Umbilical cord (tissue), 2 donors: ENCODE results near the gene ZNF182. TPM values are rescaled to one million over a fixed set of nuclear protein-coding genes. Genes with fewer than 3 reads are reported as not detected.
"Not testable (repeated sequence)": the region's sequence is repeated elsewhere in the genome, so short reads cannot be mapped to it uniquely, and the experiment has no call there.

Experiments used
- DNase-seq: peaks from one replicate; pipeline ENCODE4 v3.0.0-alpha.2; 2015; ENCODE audit warnings: low spot score
- total RNA-seq: library from RNA; depleted of rRNA; stranded (reverse); fragments of >200 nt; gene quantifications from one replicate; pipeline ENCODE4 v1.2.3, GENCODE V29; 2014; ENCODE audit warnings: low replicate concordance; ENCODE audit not compliant: insufficient read depth

ZNF182 gene
- total RNA-seq, 1 donor from 2014 or later, result 5.1 TPM

DNA sequence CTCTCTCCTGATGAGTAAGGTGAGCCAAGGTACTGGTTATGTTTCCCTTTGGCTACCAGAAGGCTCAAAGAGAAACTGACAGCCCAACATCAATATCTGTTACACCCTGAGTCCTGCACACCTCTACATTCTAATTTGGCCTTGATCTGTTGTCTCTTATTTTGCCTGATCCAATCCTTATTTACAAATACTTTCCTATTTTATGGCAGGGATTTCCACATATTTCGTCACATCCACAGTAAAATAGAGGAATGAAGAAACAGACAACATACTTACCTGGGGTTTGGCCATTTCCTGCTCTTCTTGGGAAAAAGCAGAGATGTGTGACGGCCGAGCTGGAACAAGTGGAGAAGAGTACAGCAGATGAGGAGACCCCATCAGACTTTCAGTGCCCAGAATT lies 1.5 kb downstream of the ZNF182 start:
- DNase-seq, result no peak

DNA sequence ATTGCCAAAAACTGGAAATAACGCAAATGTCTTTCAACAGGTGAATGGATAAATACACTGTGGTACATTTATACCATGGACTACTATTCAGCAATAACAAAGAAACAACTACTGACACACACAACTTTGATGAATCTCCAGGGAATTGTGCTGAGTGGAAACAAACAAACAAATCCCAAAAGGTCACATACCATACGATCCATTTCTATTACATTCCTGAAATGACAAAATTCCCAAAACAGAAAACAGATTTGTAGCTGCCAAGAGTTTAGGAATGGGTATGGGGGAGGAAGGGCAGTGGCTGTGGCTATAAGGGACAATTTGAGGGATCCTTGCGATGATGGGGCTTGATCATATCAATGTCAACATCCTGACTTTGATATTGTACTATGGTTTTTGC lies 2.5 kb downstream of the ZNF182 start:
- no peak for DNase-seq

DNA sequence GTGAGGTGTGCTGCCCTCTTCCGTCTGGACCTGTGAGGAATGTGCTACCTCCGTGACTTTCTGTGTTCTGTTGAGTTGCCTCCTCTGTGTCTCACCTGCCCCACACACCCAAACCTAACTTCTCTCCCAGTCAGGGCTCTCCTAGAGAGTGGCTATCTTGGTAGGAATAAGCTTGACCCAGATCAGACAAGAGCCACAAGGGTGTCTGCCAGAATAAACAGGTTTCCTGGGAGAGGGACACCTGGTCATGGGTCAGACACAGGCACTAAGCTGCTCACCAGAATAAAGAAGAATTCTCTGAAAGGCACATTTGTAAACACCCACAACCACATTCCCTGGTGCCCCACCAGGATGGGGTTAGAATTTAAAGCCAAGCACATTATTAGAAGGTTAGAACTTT lies 11.1 kb downstream of the ZNF182 start:
- no peak for DNase-seq

DNA sequence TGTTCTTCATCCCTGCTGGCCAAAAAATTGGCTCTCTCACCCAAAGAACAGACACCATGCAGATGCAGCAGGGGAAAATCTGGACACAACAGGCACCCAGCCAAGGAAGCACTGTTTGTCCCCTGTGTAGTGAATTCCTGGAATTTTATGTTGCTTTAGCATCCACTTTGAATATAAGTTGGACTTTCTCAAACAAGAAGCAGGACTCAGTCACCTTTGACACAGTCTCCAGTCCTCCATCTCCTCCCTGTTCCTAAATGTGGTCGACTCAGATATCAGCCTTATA lies 11.8 kb downstream of the ZNF182 start:
- no peak for DNase-seq

DNA sequence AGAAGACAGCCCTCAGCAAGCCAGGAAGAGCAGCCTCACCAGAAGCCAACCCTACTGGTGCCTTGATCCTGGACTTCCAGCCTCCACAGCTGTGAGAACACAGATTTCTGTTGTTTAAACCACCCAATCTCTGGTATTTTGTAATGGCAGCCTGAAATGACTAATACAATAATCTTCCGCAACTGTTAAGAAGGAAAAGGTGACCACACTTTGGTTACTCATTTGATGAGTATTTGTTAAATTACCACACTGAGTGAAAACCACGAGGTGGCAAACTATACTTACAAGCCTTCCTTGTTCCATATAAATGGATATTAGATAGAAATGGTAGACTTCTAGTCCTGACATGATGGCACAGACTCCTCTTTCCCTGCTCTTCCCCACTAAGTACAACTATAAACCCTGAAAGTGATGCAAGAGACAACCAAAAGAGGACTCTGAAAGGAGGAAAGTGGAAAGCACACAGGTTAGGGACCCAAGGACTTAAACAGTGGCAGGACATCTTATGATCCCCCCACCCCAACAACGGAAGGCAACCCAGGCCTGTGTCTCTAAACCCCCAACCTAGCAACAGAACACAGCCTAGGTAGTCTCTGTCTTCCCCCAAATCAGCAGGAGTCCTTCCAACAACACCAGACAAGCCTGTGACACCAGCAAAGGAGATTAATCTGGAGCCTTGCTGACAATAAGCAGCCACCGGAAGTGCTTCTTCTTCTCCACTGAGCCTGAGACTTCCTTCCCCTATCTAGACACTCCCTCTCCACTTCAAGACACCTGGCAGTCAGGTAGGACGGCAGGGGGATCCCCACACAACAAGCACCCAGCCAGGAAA lies 12.3 kb downstream of the ZNF182 start:
- no peak for DNase-seq

DNA sequence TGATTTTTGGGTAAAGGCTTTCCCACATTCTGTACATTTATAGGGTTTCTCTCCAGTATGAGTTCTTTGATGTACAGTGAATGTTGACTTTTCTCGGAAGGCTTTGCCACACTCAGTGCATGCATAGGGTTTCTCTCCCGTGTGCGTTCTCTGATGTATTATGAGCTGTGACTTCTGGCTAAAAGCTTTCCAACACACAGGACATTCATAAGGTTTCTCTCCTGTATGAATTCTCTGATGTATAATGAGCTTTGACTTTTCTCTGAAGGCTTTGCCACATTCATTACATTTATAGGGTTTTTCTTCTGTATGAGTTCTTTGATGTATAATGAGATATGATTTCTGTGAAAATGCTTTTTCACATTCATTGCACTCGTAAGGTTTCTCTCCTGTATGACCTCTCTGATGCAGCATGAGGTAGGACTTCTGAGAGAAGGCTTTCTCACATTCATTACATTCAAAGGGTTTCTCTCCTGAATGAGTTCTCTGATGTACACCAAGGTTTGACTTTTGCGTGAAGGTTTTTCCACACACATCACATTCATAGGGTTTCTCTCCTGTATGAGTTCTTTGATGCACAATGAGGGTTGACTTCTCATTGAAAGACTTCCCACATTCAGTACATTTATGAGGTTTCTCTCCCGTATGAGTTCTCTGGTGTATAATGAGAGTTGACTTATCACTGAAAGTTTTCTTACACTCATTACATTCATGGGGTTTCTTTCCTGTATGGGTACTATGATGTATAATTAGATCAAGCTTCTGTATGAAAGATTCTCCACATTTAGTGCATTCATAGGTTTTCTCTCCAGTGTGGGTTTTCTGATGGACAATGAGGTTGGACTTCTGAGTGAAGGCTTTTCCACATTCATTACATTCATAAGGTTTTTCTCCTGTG lies 27.3 kb downstream of the ZNF182 start:
- no peak for DNase-seq

DNA sequence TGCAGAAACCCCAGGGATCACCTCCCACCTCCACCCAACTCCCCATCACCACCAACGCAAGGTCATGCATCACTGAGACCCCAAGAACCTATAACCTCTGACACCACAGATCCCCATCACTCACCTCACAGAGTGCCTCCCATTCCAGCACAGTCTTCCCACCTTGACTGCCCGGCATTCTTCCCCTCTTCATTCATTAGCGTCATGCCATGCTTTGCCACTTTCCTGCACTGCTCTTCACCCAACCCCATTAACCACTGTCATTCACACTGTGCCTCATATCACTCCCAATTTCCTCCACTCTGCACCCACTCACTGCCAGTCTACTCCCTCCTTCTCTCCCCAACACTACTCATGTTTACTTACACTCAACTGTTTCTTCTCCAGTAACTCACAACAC lies 30.6 kb downstream of the ZNF182 start:
- no peak for DNase-seq

DNA sequence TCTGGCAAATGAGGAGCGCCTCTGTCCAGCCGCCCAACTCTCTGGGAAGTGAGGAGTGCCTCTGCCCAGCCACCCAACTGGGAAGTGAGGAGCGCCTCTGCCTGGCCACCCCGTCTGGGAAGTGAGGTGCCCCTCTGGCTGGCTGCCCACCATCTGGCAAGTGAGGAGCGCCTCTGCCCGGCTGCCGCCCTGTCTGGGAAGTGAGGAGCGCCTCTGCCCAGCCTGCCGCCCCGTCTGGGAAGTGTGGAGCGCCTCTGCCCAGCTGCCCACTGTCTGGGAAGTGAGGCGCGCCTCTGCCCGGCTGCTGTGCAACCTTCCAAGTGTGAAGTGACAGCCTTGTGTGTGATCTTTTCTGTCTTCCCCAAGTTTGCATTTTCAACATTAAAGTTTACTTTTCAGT lies 38.3 kb downstream of the ZNF182 start:
- not testable (repeated sequence) for DNase-seq

DNA sequence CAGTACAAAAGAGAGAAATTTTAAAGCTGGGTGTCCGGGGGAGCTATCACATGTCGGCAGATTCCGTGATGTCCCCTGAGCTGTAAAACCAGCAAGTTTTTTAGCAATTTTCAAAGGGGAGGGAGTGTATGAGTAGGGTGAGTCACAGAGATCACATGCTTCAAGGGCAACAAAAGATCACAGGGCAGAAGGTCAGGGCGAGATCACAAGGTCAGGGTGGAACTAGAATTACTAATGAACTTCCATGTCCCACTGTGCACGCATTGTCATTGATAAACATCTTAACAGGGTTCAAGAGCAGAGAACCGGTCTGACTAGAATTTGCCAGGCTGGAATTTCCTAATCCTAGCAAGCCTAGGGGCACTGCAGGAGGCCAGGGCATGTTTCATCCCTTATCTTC lies 42.0 kb downstream of the ZNF182 start:
- DNase-seq, result not testable (repeated sequence)

DNA sequence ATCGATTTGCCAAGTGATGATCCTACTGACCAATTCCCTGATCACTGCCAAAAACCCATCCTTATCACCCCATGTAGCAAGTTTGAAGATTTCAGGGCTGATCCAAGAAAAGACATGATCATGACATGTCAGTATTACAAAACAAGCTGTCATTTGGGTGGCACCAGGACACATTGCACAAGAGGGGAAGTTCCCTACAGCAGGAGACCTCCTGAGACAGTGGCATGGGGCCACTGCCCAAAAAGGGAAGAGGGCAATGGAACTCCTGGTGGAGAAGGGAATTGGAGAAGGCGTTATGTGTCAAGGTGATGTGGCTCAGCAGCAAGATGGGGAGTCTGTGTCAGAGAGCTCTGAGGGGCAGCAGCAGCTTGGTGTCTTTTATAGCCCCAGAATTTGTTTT lies 43.4 kb downstream of the ZNF182 start:
- no peak for DNase-seq

DNA sequence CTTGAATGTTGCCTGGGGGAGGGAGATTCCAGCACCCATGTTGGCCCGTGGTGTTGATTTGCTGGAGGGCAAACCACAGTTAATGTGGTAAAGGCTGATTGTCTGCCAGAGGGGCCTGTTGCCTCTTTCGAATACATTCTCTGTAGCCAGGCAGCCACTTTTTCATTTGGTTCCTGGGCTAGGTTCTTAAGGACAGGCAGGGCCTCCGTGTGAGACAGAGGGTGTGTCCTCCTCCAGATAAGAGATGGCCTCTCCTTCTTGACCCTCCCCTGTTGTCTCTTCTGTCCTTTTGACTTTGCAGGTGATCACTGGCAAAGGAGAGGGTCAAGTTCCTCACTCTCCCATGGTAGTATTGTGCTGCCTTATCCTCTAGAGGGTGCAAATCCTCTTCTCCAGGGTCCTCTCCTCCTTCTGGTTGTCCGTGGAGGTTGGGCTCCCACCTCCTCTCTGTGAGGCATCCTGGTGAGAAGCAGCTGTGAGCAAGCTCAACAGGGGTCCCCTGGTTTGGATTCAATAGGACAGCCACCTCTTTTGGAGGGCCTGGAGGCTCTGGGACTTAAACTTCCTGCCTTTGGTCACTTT lies 44.9 kb downstream of the ZNF182 start:
- no peak for DNase-seq

DNA sequence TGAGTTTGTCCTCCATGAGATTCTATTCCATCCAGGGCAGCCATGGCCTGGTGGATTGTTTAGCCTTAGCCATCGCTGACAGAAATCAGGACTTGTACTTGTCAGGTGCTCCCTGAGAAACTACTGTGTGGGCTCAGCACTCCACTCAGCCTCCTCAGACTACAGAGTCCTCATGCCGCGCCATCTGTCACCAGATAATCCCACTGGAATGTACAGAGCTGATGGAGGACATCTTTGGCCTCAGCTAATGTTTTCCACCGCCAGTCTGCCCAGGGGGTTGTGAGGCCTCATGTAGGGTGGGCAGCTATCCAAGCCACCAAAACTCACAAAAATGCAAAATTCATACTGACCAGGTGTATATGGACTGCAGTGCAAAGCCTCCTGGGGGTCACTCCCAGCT lies 45.6 kb downstream of the ZNF182 start:
- DNase-seq, result not testable (repeated sequence)

DNA sequence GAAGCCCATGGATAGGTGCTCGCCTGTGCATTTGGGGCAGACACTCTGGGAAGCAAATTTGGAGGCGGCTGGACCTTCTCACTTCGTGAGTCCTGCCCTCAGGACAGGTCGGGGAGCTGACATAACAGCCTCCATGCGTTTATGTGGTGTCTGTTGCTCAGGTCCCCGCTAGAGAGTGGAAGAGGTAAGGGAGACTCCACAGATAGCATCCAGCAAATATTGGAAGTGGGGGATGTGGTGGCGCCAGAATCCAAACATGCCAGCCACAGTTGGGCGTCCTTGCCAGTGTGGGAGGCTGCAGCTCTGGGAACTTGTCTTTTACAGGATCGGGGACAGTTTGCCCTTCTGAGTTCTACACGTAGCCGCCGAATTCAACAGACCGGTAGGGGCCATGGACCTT lies 47.8 kb downstream of the ZNF182 start:
- no peak for DNase-seq

DNA sequence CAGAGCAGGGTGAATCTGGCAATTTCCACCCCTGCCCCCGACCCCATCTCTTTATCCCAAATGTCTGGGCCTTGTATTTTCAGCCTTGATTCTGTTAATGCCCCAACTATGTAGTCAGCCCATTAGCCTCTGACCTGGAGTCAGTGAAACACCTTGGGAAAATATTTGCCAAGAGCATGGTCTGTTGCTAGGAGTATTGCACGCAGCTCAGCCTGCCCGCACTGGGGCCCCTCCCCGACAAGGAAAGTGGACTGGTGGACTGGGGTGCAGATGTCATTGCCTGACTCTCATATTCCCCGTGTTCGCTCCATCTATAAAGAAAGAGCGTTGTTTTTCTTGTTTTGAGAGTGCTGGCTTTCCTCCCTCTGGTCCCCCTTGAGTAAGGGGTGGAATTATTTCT lies 48.5 kb downstream of the ZNF182 start:
- DNase-seq, result not testable (repeated sequence)

DNA sequence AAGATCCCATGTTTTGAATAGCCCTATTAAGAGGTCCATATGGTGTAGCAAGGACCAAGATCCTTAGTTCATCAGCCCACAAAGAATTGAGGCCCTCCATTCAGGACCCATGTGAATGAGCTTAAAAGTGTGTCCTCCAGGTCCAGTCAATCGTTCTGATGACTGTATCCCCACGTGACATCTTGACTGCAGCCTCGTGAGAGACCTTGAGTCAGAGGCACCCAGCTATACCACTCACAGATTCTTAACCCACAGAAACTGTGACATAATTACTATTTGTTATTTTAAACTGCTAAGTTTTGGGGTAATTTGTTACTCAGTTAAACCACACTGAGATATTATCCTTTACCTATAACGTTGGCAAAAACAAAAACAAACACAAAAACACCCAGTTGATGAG lies 62.4 kb downstream of the ZNF182 start:
- no peak for DNase-seq

DNA sequence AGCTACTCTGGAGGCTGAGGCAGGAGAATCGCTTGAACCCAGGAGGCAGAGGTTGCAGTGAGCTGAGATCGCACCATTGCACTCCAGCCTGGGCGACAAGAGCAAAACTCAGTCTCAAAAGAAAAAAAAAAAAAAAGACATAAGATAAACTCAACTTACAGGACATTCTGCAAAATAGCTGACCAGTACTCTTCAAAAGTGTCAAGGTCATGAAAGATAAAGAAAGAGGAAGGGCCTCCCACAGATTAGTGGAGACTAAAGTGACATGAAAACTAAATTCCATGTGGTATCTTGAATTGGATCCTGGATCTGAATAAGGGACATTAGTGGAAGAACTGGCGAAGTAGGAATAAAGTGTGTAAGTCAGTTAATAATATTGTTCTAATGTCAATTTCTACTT lies 63.3 kb downstream of the ZNF182 start:
- DNase-seq, result no peak

DNA sequence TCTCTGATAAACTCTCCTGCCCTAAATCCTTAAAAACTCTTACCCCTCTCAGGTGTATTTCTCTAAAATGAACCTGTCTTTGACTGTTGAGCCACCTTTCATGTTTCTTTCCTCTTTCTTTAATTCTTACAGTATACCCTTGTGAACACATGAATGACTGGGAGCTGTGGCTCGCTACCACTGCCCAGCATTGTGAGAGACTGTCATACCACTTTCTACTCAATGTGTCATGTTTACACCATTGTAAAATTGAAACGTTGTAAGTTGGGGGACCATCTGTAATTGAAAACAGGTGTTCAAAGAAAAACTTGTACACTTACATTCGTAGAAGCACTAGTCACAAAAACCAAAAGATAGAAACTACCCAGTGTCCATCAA lies 66.9 kb downstream of the ZNF182 start:
- no peak for DNase-seq

DNA sequence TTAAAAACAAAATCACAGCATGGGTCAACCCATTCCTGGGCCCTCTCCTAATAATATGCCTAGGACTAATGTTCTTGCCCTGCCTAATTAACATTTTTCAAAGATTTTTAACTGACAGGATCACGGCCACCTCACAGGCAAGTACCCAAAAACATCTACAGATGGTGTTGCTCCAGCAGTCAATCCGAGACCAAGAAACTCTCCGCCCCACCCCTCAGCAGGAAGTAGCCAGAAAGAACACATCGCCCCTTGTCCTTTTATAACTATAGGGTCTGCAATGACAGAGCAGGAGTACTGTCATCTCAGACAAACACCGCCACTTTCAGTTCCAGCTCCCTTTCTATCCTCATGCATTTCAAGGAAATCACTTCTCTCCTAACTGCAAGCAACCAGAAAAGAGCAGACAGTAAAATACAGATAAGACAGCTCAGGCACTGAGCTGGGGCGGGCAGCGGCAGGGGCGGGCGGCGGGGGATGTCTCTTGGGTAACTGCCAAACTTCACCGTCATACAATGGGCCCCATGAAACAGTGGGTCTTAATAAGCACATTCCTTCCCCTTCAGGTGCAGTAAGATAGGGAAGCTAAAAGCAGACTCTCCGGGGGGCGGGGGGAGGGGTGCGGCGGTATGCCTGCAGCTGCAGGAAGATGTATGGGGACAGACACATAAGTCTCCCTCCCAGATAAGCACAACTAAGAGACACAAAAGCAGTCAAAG lies 67.4 kb downstream of the ZNF182 start:
- DNase-seq, result peak; percentile 52

DNA sequence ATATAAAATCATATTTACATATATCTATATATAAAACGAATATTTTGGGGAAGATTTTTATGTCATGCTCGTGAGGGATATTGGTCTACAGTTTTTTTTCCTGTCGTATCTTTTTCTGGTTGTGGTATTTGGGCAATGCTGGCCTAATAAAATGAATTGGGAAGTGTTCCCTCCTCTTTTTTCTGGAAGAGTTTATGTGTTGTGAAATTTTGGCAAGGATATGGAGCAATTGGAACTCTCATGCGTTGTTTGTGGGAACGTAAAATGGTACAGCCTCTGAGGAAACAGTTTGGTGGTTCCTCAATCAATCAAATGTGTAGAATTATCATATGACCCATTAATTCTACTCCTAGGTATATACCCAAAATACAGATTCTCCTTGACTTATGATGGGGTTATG lies 69.8 kb downstream of the ZNF182 start:
- no peak for DNase-seq

DNA sequence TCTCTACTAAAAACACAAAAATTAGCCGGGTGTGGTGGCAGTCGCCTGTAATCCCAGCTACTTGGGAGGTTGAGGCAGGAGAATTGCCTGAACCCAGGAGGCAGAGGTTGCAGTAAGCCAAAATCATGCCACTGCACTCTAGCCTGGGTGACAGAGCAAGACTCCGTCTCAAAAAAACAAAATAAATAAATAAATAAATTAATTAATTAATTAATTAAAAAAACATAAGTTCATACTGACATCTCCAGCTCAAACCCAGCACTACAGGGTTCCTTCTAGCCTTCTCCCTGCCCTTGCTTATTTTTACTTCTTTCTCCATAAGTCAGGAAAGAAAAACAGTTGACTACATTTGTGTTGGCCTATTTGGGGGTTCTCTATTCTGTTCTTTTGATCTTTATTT lies 71.8 kb downstream of the ZNF182 start:
- not testable (repeated sequence) for DNase-seq

DNA sequence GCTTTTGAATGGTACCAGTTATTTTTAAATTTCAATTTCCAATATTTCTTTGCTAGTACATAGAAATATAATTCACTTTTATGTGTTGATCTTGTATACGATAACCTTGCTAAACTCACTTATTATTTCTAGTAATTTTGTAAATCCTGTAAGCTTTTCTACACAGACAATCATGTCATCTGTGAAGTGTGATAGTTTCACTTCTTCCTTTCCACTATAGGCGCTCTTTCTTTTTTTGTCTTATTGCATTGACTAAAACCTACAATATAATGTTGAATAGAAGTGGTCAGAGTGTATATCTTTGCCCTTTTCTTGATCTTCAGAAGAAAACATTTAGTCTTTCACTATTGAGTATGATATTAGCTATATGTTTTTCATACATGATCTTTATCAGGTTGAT lies 76.6 kb downstream of the ZNF182 start:
- no peak for DNase-seq
